Thyroid gland (tissue), 4 donors: Measurements from ENCODE around the gene CFAP20DC.

Source experiments
- CTCF ChIP-seq, 6 experiments: fragments of 200-600 bp in 3 of 6; fragments of 450-650 bp in 3 of 6; sonication (generic) in 3 of 6; IDR thresholded peaks; one replicate each; pipeline ENCODE4 v1.5.1; 2016 to 2019; ENCODE audit warnings: antibody characterized with exemption in 6 of 6, mild to moderate bottlenecking in 2 of 6, inconsistent platforms in 1 of 6, moderate library complexity in 1 of 6
- POLR2A ChIP-seq, 2 donors: fragments of 450-650 bp; IDR thresholded peaks; one replicate each; pipeline ENCODE4 v1.6.1; 2017; ENCODE audit warnings: antibody characterized with exemption in 2 of 2, mild to moderate bottlenecking in 2 of 2, moderate library complexity in 1 of 2

GRCh38 chr3:58779934-58780333, 269.9 kb downstream of the CFAP20DC start:
- TF ChIP-seq CTCF (IDR thresholded peaks at IDR 0.05) (no peak), POLR2A (IDR thresholded peaks at IDR 0.05) (no peak)
